Ishikawa (cell line): ENCODE data around the gene LCE2A.
"Not testable (repeated sequence)": the region's sequence is repeated elsewhere in the genome, so short reads cannot be mapped to it uniquely, and the experiment has no call there.

Experiments used
- CEBPB ChIP-seq: IDR thresholded peaks from 2 replicates; pipeline ENCODE4 v1.6.1; 2012
- CREB1 ChIP-seq: IDR thresholded peaks from 2 replicates; pipeline ENCODE4 v1.6.1; 2012; ENCODE audit warnings: low read depth
- EGR1 ChIP-seq: IDR thresholded peaks from 2 replicates; pipeline ENCODE4 v1.6.1; 2012
- EP300 ChIP-seq: IDR thresholded peaks from 2 replicates; pipeline ENCODE4 v1.6.1; 2012; ENCODE audit warnings: borderline replicate concordance
- FOXM1 ChIP-seq: IDR thresholded peaks from 2 replicates; pipeline ENCODE4 v1.6.1; 2012; ENCODE audit warnings: low read depth, borderline replicate concordance
- MAX ChIP-seq: IDR thresholded peaks from 2 replicates; pipeline ENCODE4 v1.6.1; 2012
- NFIC ChIP-seq: IDR thresholded peaks from 2 replicates; pipeline ENCODE4 v1.6.1; 2012
- RAD21 ChIP-seq: IDR thresholded peaks from 2 replicates; pipeline ENCODE4 v1.6.1; 2012; ENCODE audit warnings: low read depth
- REST ChIP-seq: IDR thresholded peaks from 2 replicates; pipeline ENCODE4 v1.6.1; 2012; ENCODE audit warnings: low read depth, mild to moderate bottlenecking
- TAF1 ChIP-seq: IDR thresholded peaks from 2 replicates; pipeline ENCODE4 v1.6.1; 2012; ENCODE audit warnings: low read depth, mild to moderate bottlenecking
- TCF12 ChIP-seq: IDR thresholded peaks from 2 replicates; pipeline ENCODE4 v1.6.1; 2012; ENCODE audit warnings: low read depth
- TEAD4 ChIP-seq: IDR thresholded peaks from 2 replicates; pipeline ENCODE4 v1.6.1; 2012
- USF1 ChIP-seq: IDR thresholded peaks from 2 replicates; pipeline ENCODE4 v1.6.1; 2012
- YY1 ChIP-seq: IDR thresholded peaks from 2 replicates; pipeline ENCODE4 v1.6.1; 2012; ENCODE audit warnings: low read depth
- ZBTB7A ChIP-seq: IDR thresholded peaks from 2 replicates; pipeline ENCODE4 v1.6.1; 2012; ENCODE audit warnings: low read depth

Gene LCE2A

GRCh38 chr1:152663098-152663497 lies 35.0 kb upstream of the LCE2A start, which contains the start of gene LCE2D:
Gene LCE2D (plus strand): TSS chr1:152663380. CDS start chr1:152664106, 726 bp downstream.
- no peak for TF ChIP-seq MAX
- no peak for TF ChIP-seq ZBTB7A
- TF ChIP-seq USF1, result no peak
- no peak for TF ChIP-seq NFIC
- no peak for TF ChIP-seq FOXM1
- no peak for TF ChIP-seq CREB1
- TF ChIP-seq YY1, result no peak
- TF ChIP-seq EP300, result no peak
- no peak for TF ChIP-seq REST
- no peak for TF ChIP-seq RAD21

- TF ChIP-seq MAX, result no peak
- TF ChIP-seq EP300, result no peak
- no peak for TF ChIP-seq CREB1
- no peak for TF ChIP-seq TEAD4
- no peak for TF ChIP-seq USF1
- no peak for TF ChIP-seq NFIC
- TF ChIP-seq TAF1, result no peak
- TF ChIP-seq YY1, result no peak
- TF ChIP-seq ZBTB7A, result no peak
- TF ChIP-seq EGR1, result no peak
- TF ChIP-seq RAD21, result no peak
- no peak for TF ChIP-seq REST
- TF ChIP-seq TCF12, result no peak
- TF ChIP-seq FOXM1, result no peak
- TF ChIP-seq CEBPB, result no peak
Observed at GRCh38 chr1:152667648-152668047, 30.5 kb upstream of the LCE2A start.

GRCh38 chr1:152673016-152673415 lies 25.1 kb upstream of the LCE2A start:
- TF ChIP-seq ZBTB7A (no peak), EGR1 (no peak), TEAD4 (no peak), MAX (no peak), REST (no peak), TAF1 (no peak), CEBPB (no peak), TCF12 (no peak), RAD21 (no peak), FOXM1 (no peak), EP300 (no peak), NFIC (no peak), YY1 (no peak), CREB1 (no peak), USF1 (no peak)

- not testable (repeated sequence) for TF ChIP-seq NFIC, CREB1, REST
Observed at GRCh38 chr1:152674983-152675382, 23.2 kb upstream of the LCE2A start, which contains the start of gene LCE2C. Gene LCE2C (plus strand): TSS chr1:152675279. CDS start chr1:152676016, 737 bp downstream.
